GM18517 (cell line): ENCODE results near the gene RDH5.
"Not testable (repeated sequence)": the region's sequence is repeated elsewhere in the genome, so short reads cannot be mapped to it uniquely, and the experiment has no call there.

Experiments used
- ATAC-seq: cut with Tn5 transposase; IDR thresholded peaks from one replicate; pipeline ENCODE4 v1.9.1; 2021; ENCODE audit warnings: mild to moderate bottlenecking, moderate library complexity; ENCODE audit not compliant: unreplicated experiment

The RDH5 gene

GRCh38 chr12:55744340-55745030, 24.3 kb downstream of the RDH5 start:
- ATAC-seq, result no peak

DNA sequence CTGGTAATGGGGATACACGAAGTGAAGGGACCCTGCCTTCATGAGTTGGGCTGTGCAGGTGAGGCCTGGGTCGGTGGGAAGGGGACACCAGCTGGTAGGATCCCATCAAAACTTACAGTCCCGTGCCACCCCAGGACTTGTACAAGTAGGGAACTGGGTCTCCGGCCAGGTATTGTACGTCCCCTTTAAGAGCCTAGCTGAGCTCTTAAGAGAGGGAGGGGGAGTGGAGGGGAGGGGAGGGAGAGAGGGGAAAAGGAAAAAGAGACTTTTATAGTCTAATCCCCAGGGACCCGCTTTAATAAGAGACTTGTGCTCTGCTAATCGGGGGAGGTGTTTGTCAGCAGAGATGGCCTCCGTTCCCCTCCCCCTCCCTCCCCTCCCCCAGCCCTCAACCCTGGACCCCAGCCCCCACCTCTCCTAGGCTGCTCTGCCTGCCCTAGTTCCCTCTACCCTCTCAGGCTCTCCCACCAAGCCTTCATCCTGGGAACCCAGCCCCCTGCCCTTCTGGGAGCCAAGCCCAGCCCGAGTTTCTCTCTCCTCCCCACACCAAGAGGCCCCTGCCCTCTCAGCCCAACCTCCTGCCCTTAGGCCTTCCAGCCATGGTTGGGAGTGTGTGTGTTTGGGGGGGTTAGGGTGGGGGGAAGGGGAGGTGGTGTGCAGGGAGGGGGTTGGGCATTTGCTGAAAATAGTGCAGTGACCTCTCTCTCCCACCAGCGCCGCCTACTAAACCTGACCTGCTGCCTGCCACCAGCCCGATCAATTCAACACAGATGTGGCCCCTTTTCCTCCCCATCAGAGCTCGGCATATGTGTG, 25.4 kb downstream of the RDH5 start:
- no peak for ATAC-seq

DNA sequence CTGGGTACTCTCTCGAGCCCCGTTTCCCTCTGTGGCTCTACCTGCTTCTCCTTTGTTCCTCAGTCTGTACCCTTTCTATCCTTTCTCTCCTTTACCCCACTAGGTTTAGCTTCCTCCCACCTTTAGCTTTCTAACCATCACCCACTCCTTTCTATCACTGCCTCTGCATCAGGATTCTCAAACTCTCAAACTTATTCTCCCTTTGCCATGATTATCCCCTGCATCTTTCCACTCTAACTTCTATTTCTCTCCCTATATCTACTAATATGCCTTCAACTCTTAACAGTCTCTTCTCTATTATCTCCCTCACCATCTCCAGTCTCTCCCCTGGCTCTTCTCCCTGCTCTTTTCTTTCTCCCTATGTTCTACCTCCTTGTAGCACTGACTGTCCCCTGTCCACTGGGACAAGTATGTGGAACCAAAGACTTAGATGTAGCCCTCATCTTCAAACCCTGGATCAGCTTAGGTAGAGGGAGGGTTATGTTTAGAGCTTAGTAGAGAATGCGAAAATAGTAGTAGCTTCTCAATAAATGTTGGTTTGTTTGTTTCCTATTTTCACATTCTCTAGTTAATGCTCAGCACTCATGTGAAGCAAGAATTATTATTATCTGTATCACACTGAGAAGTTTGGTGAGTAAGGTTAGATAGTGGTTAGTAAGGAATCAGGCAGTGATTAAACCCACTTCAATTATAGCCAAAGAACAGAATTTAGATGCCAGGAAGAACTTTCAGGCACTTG, 26.1 kb downstream of the RDH5 start:
- no peak for ATAC-seq

DNA sequence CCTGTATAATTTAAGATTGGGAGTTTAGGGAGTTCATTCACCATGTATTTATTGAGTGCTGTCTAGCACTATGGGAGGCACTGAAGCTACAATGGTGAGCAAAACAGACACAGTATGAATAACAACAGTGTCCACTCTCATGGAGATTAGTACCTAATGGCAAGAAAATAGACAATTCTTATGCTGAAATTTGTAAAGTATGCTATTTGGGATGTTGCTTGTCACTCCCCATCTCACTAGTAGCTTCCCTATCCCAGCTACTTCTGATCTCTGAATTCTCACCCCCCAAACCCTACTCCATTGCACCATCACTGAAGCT, 26.7 kb downstream of the RDH5 start:
- no peak for ATAC-seq

- ATAC-seq, result no peak
These were observed 28.2 kb downstream of the RDH5 start for GRCh38 chr12:55748230-55748993.

GRCh38 chr12:55755246-55755645, 35.1 kb downstream of the RDH5 start:
- no peak for ATAC-seq

DNA sequence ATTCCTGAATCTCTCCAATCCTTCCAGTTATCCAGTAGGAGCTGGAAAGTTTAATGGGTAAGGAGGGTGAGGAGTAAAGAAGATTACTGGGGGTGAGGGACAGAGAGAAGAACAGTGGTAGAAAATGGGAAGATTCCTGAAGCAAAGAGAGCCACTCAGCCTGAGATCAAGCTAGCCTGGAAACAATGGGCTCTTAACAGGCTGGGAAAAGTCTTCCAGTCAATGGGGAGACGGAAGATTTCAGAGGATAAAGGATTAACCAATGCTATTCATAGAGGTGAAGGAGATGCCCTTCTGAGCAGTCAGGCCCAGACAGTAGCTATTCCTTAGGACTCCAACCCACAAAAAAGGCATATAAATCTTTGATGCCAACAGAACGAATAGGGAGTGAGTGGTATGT, 37.5 kb downstream of the RDH5 start:
- no peak for ATAC-seq

DNA sequence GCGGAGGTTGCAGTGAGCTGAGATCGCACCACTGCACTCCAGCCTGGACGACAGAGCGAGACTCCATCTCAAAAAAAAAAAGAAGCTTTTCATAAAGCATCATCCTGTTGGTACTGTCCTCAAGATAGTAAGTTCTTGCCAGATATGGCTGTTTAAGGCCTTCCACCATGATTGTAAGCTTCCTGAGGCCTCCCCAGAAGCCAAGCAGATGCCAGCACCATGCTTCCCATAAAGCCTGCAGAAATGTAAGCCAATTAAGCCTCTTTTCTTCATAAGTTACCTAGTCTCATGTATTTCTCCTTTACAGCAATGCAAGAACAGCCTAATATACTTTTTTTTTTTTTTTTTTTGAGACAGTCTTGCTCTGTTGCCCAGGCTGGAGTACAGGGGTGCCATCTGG, 38.4 kb downstream of the RDH5 start:
- ATAC-seq, result not testable (repeated sequence)

DNA sequence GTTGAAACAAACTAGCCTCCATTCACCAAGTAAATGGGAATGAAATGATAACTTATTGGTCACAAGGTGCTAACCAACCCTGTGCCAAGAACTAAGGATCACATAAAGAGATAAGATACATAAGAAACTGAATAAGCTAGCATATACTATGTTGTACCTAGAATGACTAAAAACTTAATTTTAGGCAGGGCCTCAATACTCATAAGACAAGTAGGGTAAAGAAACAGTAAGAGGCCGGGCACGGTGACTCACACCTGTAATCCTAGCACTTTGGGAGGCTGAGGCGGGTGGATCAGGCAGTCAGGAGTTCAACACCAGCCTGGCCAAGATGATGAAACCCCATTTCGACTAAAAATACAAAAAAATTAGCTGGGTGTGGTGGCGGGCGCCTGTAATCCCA, 40.5 kb downstream of the RDH5 start:
- no peak for ATAC-seq

DNA sequence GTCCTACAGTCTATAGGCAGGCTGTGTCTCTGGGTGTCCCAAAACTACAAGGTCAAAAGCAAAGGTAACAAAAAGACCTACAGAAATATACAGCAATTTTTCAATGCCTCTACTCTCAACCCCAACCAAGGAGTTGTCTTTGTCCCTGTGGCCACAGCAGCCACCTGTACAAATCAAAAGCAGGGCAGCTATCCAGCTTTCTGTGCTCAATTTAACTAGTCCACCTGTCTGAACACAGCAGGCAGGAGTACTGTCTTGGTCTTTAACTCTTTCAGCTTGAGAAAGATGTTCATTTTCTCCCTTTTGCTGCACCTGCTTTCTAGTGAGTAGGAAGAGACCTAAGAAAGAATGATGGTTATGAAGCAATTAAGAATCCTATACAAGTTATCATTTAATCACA, 42.5 kb downstream of the RDH5 start:
- ATAC-seq, result no peak

GRCh38 chr12:55765736-55766290, 45.6 kb downstream of the RDH5 start:
- no peak for ATAC-seq

GRCh38 chr12:55767156-55767555, 47.0 kb downstream of the RDH5 start:
- ATAC-seq, result no peak

- no peak for ATAC-seq
These were observed 51.5 kb downstream of the RDH5 start for GRCh38 chr12:55771736-55772135.
